Measurements from ENCODE around the gene SCLY. TPM values are rescaled to one million over a fixed set of nuclear protein-coding genes. Genes with fewer than 3 reads are reported as not detected.

Gene SCLY
- total and polyA plus RNA-seq, 4 donors: 7.8 to 16.1 (median 12.1) TPM

DNA sequence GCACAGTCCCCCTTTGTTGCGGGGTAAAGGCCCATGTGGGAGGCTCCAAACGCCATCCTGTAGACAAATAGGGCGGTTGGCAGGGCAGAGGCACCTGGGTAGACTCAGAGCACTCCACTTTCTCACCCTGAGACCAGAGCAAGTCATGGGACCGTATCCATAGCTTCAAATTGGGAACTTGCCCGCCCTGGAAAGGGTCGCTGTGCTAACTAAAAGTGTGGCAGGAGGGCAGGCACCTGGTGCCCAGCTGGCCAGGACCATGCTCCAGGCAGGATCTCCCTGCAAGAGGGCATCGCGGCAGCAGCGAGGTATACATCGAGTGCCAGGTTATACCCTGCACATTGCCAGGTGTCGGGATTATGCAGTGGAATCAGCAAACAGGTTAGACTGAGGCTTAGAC, 20.8 kb upstream of the SCLY start:
- no peak overlapping the region for H3K9ac ChIP-seq (ENCODE audit: insufficient read depth in 1 of 2, low read length in 2 of 2)
- no peak for DNase-seq
- peaks cover 0 to 45% (median 10%) of the 10 kb centered on the region in 4 donors for H3K36me3 ChIP-seq (ENCODE audit: control insufficient read depth in 4 of 4, insufficient read depth in 4 of 4, low read length in 4 of 4)
- H3K4me3 ChIP-seq: no peak overlapping the region
- H3K9me3 ChIP-seq (ENCODE audit: control insufficient read depth in 4 of 4, insufficient read depth in 3 of 4, low read length in 3 of 4): no peaks in the 10 kb centered on the region
- TF ChIP-seq, protein P1, sequence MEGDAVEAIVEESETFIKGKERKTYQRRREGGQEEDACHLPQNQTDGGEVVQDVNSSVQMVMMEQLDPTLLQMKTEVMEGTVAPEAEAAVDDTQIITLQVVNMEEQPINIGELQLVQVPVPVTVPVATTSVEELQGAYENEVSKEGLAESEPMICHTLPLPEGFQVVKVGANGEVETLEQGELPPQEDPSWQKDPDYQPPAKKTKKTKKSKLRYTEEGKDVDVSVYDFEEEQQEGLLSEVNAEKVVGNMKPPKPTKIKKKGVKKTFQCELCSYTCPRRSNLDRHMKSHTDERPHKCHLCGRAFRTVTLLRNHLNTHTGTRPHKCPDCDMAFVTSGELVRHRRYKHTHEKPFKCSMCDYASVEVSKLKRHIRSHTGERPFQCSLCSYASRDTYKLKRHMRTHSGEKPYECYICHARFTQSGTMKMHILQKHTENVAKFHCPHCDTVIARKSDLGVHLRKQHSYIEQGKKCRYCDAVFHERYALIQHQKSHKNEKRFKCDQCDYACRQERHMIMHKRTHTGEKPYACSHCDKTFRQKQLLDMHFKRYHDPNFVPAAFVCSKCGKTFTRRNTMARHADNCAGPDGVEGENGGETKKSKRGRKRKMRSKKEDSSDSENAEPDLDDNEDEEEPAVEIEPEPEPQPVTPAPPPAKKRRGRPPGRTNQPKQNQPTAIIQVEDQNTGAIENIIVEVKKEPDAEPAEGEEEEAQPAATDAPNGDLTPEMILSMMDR (IDR thresholded peaks at IDR 0.05; ENCODE audit: control extremely low read depth, extremely low read depth): no peak
- no peak overlapping the region for H3K27ac ChIP-seq (ENCODE audit: low read depth in 1 of 2, low read length in 1 of 2)
- no peaks in the 10 kb centered on the region for H3K27me3 ChIP-seq (ENCODE audit: control insufficient read depth in 3 of 3, insufficient read depth in 3 of 3, low read length in 2 of 3)
- H3K4me1 ChIP-seq (ENCODE audit: control insufficient read depth in 5 of 5, insufficient read depth in 5 of 5, low read length in 5 of 5): peaks cover 0 to 2% (median 0%) of the 10 kb centered on the region in 5 donors
- WGBS, 2 donors: 97% methylated on average over 11 of the region's 11 CpGs
- ATAC-seq (ENCODE audit: insufficient read depth, low FRiP score): no peak

DNA sequence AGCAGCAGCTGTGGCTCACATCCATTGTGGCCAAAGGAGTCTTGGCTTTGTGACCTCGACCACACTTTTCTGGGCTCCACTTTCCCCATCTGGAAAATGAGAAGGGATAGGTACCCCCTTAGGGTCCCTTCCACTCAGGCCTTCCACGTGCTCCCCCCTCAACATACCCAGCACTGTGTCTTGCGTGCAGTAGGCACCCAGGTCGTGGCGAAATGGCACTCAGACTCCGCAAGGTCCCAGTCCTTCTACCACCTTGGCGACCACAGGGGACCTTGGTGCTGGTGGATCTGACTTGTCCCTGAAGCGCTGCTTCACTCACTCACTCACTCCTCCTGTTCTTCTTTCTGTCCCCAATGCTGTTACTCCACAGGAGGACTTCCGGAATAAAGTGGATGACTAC, 19.9 kb upstream of the SCLY start:
- H3K27ac ChIP-seq (ENCODE audit: low read depth in 1 of 2, low read length in 1 of 2): no peak overlapping the region
- no peaks in the 10 kb centered on the region for H3K27me3 ChIP-seq (ENCODE audit: control insufficient read depth in 3 of 3, insufficient read depth in 3 of 3, low read length in 2 of 3)
- H3K9me3 ChIP-seq (ENCODE audit: control insufficient read depth in 4 of 4, insufficient read depth in 3 of 4, low read length in 3 of 4): no peaks in the 10 kb centered on the region
- H3K9ac ChIP-seq (ENCODE audit: insufficient read depth in 1 of 2, low read length in 2 of 2): no peak overlapping the region
- no peak overlapping the region for H3K4me3 ChIP-seq
- H3K36me3 ChIP-seq (ENCODE audit: control insufficient read depth in 4 of 4, insufficient read depth in 4 of 4, low read length in 4 of 4): peaks cover 4 to 45% (median 10%) of the 10 kb centered on the region in 4 donors
- ATAC-seq (ENCODE audit: insufficient read depth, low FRiP score) (no peak), DNase-seq (no peak)
- H3K4me1 ChIP-seq (ENCODE audit: control insufficient read depth in 5 of 5, insufficient read depth in 5 of 5, low read length in 5 of 5): peaks cover 0 to 2% (median 0%) of the 10 kb centered on the region in 5 donors
- WGBS, 2 donors: 93 to 94% methylated on average over 9 of the region's 9 CpGs
- TF ChIP-seq, protein P1 (IDR thresholded peaks at IDR 0.05; ENCODE audit: control extremely low read depth, extremely low read depth): no peak

DNA sequence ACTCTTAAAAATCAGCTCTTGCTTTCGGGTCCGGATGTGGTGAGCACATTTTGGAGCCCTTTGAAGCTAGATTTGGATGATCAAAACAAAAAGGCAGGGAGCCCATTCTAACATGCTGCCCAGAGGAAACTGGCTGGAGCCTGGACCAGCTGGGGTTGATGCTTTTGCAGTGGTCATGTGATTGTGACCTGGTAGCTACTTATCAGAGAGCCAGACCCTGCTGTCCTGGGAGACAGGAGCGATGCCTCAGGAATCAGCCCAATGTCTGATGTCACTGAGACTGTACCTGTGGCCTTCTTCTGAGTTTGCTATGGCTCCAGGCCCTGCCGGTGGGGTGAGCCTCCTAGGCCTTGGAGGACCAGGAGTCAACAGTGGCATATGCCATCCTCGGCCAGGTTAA, 18.7 kb upstream of the SCLY start:
- ATAC-seq (ENCODE audit: insufficient read depth, low FRiP score): no peak

More for the DNA sequence above, 18.7 kb upstream of the SCLY start:
- Histone ChIP-seq H3K27me3 (ENCODE audit: control insufficient read depth in 3 of 3, insufficient read depth in 3 of 3, low read length in 2 of 3) (no peaks in the 10 kb centered on the region), H3K4me3 (no peak overlapping the region), H3K9ac (ENCODE audit: insufficient read depth in 1 of 2, low read length in 2 of 2) (no peak overlapping the region), H3K36me3 (ENCODE audit: control insufficient read depth in 4 of 4, insufficient read depth in 4 of 4, low read length in 4 of 4) (peaks cover 4 to 48% (median 10%) of the 10 kb centered on the region in 4 donors), H3K9me3 (ENCODE audit: control insufficient read depth in 4 of 4, insufficient read depth in 3 of 4, low read length in 3 of 4) (peaks cover 0 to 2% (median 0%) of the 10 kb centered on the region in 4 donors), H3K4me1 (ENCODE audit: control insufficient read depth in 5 of 5, insufficient read depth in 5 of 5, low read length in 5 of 5) (peaks cover 0 to 2% (median 0%) of the 10 kb centered on the region in 5 donors), H3K27ac (ENCODE audit: low read depth in 1 of 2, low read length in 1 of 2) (no peak overlapping the region)
- 94 to 98% methylated on average over 5 of the region's 5 CpGs for WGBS, 2 donors
- DNase-seq: no peak
- TF ChIP-seq, protein P1 (IDR thresholded peaks at IDR 0.05; ENCODE audit: control extremely low read depth, extremely low read depth): no peak
